ENCODE results near the gene KRT6B. TPM values are rescaled to one million over a fixed set of nuclear protein-coding genes. Genes with fewer than 3 reads are reported as not detected.

The KRT6B gene
- total and polyA plus RNA-seq, 2 donors (not counting 3 experiments of a cell fraction or from before 2014, with no cell fraction given): 0.03 TPM; not detected in 1

- H4K20me1 ChIP-seq (replicated peaks; ENCODE audit: control insufficient read depth, extremely low read depth, insufficient read depth, low read length): no peaks in the 10 kb centered on the region
- DNase-seq (ENCODE audit: low read depth, low spot score) (no peak), FAIRE-seq (no peak)
- H3K79me2 ChIP-seq (ENCODE audit: control insufficient read depth, insufficient read depth, low read length): no peaks in the 10 kb centered on the region
- no peak overlapping the region for H3K4me3 ChIP-seq (replicated peaks in 1 of 3; ENCODE audit: insufficient read depth in 1 of 3, low read depth in 1 of 3, low read length in 3 of 3)
- H3K27ac ChIP-seq (ENCODE audit: insufficient read depth, low read depth, low read length): no peak overlapping the region
- ChIA-PET POLR2A (no interaction called here), CTCF (interaction anchor here (0.9 to 2.2 kb wide), 2 partner anchors 13 to 44 kb away, joined by 3 to 6 read pairs; no protein-coding TSS in a partner anchor)
- H3K9me1 ChIP-seq (replicated peaks; ENCODE audit: control insufficient read depth, extremely low read depth, insufficient read depth, low read length): no peaks in the 10 kb centered on the region
- H3K9ac ChIP-seq (replicated peaks; ENCODE audit: extremely low read depth, insufficient read depth, low read length): no peak overlapping the region
- no peak overlapping the region for H2AFZ ChIP-seq (ENCODE audit: low read depth, low read length)
- BruUV-seq (replicated peaks): no TSS peak
- TF ChIP-seq EZH2 (IDR thresholded peaks at IDR 0.05; ENCODE audit: borderline replicate concordance, low read depth, low read length, severe bottlenecking): no peak
- no peak for TF ChIP-seq FOS (IDR thresholded peaks at IDR 0.05; ENCODE audit: borderline replicate concordance, insufficient read depth, low read length)
- no peak for TF ChIP-seq JUN (IDR thresholded peaks at IDR 0.05; ENCODE audit: borderline replicate concordance, insufficient read depth, insufficient read length, low read depth)
- no peak for TF ChIP-seq MAX (IDR thresholded peaks at IDR 0.05; ENCODE audit: insufficient read depth, insufficient read length)
- TF ChIP-seq GATA2 (IDR thresholded peaks at IDR 0.05; ENCODE audit: insufficient read depth, insufficient read length, low read depth, low read length): no peak
- TF ChIP-seq MYC (IDR thresholded peaks at IDR 0.05; ENCODE audit: low read depth, low read length): no peak
- no peaks in the 10 kb centered on the region for H3K9me3 ChIP-seq (replicated peaks; ENCODE audit: control insufficient read depth, insufficient read depth, low read length)
- no peaks in the 10 kb centered on the region for H3K36me3 ChIP-seq (ENCODE audit: control insufficient read depth in 2 of 2, extremely low read depth in 1 of 2, insufficient read depth in 2 of 2, low read length in 2 of 2)
- H3K27me3 ChIP-seq (ENCODE audit: control insufficient read depth in 2 of 2, insufficient read depth in 2 of 2, low read length in 2 of 2): peaks cover 7 to 8% of the 10 kb centered on the region in 2 experiments
- dilution Hi-C loops (cut with MboI; ENCODE audit: extremely low pct_ligation_motif_present, low sequenced_read_pairs): no loop called here
- H3K4me2 ChIP-seq (ENCODE audit: insufficient read depth, low read length): no peak overlapping the region
- no peaks in the 10 kb centered on the region for H3K4me1 ChIP-seq (ENCODE audit: control insufficient read depth, extremely low read depth, insufficient read depth, low read length)
- intact Hi-C loops (cut with micrococcal nuclease): no loop called here
These were observed 11.1 kb downstream of the KRT6B start for GRCh38 chr12:52440821-52441319.

- H3K4me2 ChIP-seq (ENCODE audit: insufficient read depth, low read length): no peak overlapping the region
- peaks cover 4 to 7% of the 10 kb centered on the region in 2 experiments for H3K27me3 ChIP-seq (ENCODE audit: control insufficient read depth in 2 of 2, insufficient read depth in 2 of 2, low read length in 2 of 2)
- H3K9me3 ChIP-seq (replicated peaks; ENCODE audit: control insufficient read depth, insufficient read depth, low read length): no peaks in the 10 kb centered on the region
- no peak overlapping the region for H3K27ac ChIP-seq (ENCODE audit: insufficient read depth, low read depth, low read length)
- ChIA-PET POLR2A (no interaction called here), CTCF (interaction anchor here (2.2 kb wide), 1 partner anchor 12 kb away, joined by 6 read pairs; no protein-coding TSS in a partner anchor)
- no peak overlapping the region for H3K4me3 ChIP-seq (replicated peaks in 1 of 3; ENCODE audit: insufficient read depth in 1 of 3, low read depth in 1 of 3, low read length in 3 of 3)
- DNase-seq (ENCODE audit: low read depth, low spot score): no peak
- H3K36me3 ChIP-seq (ENCODE audit: control insufficient read depth in 2 of 2, extremely low read depth in 1 of 2, insufficient read depth in 2 of 2, low read length in 2 of 2): no peaks in the 10 kb centered on the region
- dilution Hi-C loops (cut with MboI; ENCODE audit: extremely low pct_ligation_motif_present, low sequenced_read_pairs): no loop called here
- H4K20me1 ChIP-seq (replicated peaks; ENCODE audit: control insufficient read depth, extremely low read depth, insufficient read depth, low read length): no peaks in the 10 kb centered on the region
- intact Hi-C loops (cut with micrococcal nuclease): no loop called here
- no peaks in the 10 kb centered on the region for H3K4me1 ChIP-seq (ENCODE audit: control insufficient read depth, extremely low read depth, insufficient read depth, low read length)
- H2AFZ ChIP-seq (ENCODE audit: low read depth, low read length): no peak overlapping the region
- no peak for FAIRE-seq
- H3K9me1 ChIP-seq (replicated peaks; ENCODE audit: control insufficient read depth, extremely low read depth, insufficient read depth, low read length): no peaks in the 10 kb centered on the region
- no peak overlapping the region for H3K9ac ChIP-seq (replicated peaks; ENCODE audit: extremely low read depth, insufficient read depth, low read length)
- no peaks in the 10 kb centered on the region for H3K79me2 ChIP-seq (ENCODE audit: control insufficient read depth, insufficient read depth, low read length)
- BruUV-seq (replicated peaks): no TSS peak
- TF ChIP-seq POLR2A (IDR thresholded peaks at IDR 0.05; ENCODE audit: low read depth, low read length): no peak
These were observed 12.1 kb downstream of the KRT6B start for GRCh38 chr12:52439845-52440244.
